RWPE1 (cell line): Measurements from ENCODE around the gene MRM3.

ENCODE experiments used
- CTCF ChIA-PET: fragments of 350-600 bp; sonication (Branson Sonifier 250); formaldehyde crosslinking; extraction: SDS; loops from one replicate; lab custom pipeline; 2021; lab: Yijun Ruan, JAX
- POLR2A ChIA-PET: fragments of 400-600 bp; formaldehyde crosslinking; extraction: SDS; loops from one replicate; lab custom pipeline; 2020; ENCODE audit warnings: antibody characterized with exemption; ENCODE audit not compliant: low non-redundant PET; lab: Yijun Ruan, JAX
- DNase-seq: peaks from one replicate; pipeline ENCODE4 v3.0.0; 2012; ENCODE audit warnings: low spot score
- H3K27ac ChIP-seq: fragments of 450-650 bp; 2 replicates; pipeline ENCODE4 v1.5.1; 2017
- CTCF ChIP-seq: fragments of 450-650 bp; conservative IDR thresholded peaks from 2 replicates; pipeline ENCODE4 v1.5.1; 2017; ENCODE audit warnings: low read depth, mild to moderate bottlenecking

MRM3 gene

DNA sequence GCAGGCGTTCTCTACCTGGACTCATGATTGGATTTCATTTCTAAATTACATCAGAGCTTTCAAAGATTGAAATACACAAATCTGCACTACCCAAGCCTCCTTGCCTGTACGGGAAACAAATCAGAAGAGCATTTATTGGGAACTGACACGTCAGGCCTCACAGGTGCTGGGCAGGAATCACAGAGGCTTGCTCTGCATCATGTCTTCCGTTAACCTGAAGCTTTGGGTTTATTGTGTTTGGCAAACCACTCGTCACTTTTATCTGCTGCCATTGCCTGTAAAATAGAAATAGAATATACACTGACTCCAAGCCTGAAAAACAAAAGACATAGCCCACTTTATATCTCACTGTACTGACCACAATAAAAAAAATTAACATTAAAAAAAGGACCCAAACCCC is 22.2 kb upstream of the MRM3 start:
- POLR2A ChIA-PET: no interaction called here
- no peak for DNase-seq

DNA sequence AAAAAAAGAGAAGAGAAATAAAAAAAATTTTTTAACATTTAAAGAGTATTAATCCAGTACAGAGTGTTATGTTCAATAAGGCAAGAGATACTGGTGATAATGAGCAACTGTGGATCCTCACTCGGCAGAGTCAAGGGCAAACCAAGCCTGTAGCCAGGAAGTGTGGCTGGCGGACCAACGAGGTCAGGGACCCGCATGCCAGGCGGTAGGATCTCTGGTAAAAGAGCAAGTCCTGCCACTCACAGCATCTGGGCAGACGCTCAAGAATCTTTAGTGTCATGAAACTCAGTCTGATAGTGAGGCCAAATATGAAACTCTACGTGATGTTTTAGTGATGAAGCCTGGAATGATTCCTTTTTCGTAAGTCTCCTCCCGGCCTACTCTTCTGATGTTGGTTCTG is 21.8 kb upstream of the MRM3 start:
- DNase-seq: no peak
- no peak overlapping the region for H3K27ac ChIP-seq
- ChIA-PET CTCF (no interaction called here), POLR2A (no interaction called here)
- TF ChIP-seq CTCF: no peak

More for the DNA sequence above, 22.2 kb upstream of the MRM3 start:
- H3K27ac ChIP-seq: no peak overlapping the region
- CTCF ChIA-PET: interaction anchor here (0.6 kb wide), 1 partner anchor 1623 kb away, joined by 3 read pairs; no protein-coding TSS in a partner anchor
- TF ChIP-seq CTCF: no peak

DNA sequence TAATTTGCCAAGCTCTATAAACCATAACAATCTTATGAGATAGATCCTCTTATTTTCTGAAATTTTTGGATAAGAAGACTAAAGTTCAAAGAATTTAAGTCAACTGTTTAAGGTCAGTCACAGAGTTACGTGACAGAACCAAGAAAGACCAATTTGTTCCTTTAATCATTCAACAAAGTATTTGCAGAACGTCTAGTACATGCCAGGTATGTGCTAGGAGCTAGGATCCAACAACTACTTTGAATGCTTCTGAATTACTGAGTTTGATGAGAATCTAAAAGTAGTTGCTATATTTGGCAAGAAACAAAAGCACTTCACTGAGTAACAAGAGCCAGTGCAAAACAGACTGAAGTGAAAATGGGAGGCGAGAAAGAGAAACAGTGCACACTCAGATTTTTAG is 15.1 kb upstream of the MRM3 start:
- DNase-seq: no peak
- POLR2A ChIA-PET: no interaction called here
- CTCF ChIA-PET: no interaction called here
- no peak overlapping the region for H3K27ac ChIP-seq
- TF ChIP-seq CTCF: no peak

DNA sequence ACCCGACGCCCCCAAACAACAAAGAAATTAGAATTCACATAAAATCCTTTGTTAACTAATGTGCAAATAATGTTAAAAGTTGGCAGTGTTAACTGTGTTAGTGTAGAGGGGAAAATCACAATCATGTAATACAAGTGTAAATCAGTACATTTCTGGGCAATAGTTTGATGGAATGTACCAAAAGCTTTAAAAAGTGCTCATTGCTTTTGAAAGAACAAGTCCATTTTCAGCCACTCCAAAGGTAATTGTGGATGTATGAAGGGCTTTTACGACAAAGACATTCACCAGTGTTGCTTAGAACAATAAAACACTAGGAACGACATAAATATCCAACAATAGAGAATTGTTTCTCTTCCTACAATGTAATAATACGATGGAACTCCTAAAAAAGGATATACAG is 9.1 kb upstream of the MRM3 start:
- ChIA-PET POLR2A (no interaction called here), CTCF (no interaction called here)
- TF ChIP-seq CTCF: no peak
- H3K27ac ChIP-seq: no peak overlapping the region
- no peak for DNase-seq

DNA sequence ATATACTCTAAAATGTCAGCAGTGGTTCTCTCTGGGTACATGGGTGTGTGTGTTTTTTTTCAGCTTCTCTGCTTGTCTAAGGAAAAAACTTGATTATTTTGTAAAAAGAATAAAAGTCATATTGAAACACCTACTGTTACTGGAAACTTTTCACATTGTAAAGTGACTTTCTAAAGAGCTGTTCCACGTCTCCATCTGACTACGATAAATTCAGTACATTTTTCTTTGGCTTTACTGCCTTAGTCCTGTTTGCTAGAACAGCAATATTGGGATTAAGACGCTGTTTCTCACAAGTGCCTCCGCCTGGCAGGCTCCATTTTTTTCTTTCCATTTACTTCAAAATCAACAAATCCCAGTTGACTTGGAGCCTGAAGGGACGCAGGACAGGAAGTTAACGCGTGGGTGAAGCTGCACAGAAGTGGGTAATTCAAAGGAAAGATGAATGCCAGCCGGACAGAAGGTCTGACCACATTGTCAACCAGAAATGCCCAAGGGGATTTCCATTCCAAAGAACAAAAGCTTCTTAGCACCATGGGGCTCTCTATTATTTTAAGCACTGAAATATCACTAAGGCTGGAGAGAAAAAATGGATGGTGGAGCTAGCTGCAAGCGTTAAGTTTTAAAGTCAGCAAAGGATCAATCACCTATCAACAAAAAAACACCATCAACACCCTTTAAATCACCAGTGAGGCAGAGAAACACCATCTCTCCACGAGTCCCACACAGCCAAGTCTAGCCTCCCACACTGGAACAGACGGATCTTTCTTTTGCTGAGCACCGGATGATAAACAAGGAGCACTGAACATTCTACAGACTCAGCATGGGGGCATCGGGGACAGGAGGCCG is 8.5 kb upstream of the MRM3 start:
- POLR2A ChIA-PET: no interaction called here

GRCh38 chr17:774313-774584 is 7.9 kb upstream of the MRM3 start:
- no peak for TF ChIP-seq CTCF
- ChIA-PET CTCF (no interaction called here), POLR2A (no interaction called here)
- no peak for DNase-seq
- H3K27ac ChIP-seq: 0 out of 2 replicates have a peak overlapping the region, but pooled peaks have one; percentile 15

More for the DNA sequence above, 8.5 kb upstream of the MRM3 start:
- CTCF ChIA-PET: no interaction called here
- no peak for TF ChIP-seq CTCF
- 0 out of 2 replicates have a peak overlapping the region, but pooled peaks have one; percentile 15 for H3K27ac ChIP-seq
- DNase-seq: no peak
